H1 (cell line): ENCODE results near the gene GALNT2. TPM values are rescaled to one million over a fixed set of nuclear protein-coding genes. Genes with fewer than 3 reads are reported as not detected.

Experiments
- CTCF ChIA-PET: fragments of 300-600 bp; sonication (Branson Sonifier 250); formaldehyde crosslinking; loops from one replicate; lab custom pipeline; 2021; ENCODE audit not compliant: partially characterized antibody; lab: Charles Lee
- POLR2A ChIA-PET: fragments of 300-600 bp; sonication (Branson Sonifier 250); formaldehyde crosslinking; loops from one replicate; lab custom pipeline; 2021; ENCODE audit warnings: inconsistent platforms; ENCODE audit not compliant: partially characterized antibody; lab: Charles Lee
- DNase-seq, 2 experiments: peaks; one replicate each; pipeline versions ENCODE4 v3.0.0 to v3.0.0-alpha.2; 2010 to 2022; ENCODE audit warnings: low spot score in 2 of 2, low read depth in 1 of 2, mixed read lengths in 1 of 2
- FAIRE-seq: peaks from 2 replicates; lab custom pipeline; 2011; peaks lifted over from hg19 to GRCh38; lab: Jason Lieb, UNC
- H2AFZ ChIP-seq: 2 replicates; pipeline ENCODE4 v1.8.1; 2012; ENCODE audit warnings: low read length, inconsistent platforms
- H2AK5ac ChIP-seq: 2 replicates; pipeline ENCODE4 v1.6.1; 2013; ENCODE audit warnings: low read depth, low read length
- H2BK120ac ChIP-seq: replicated peaks from 2 replicates; pipeline ENCODE3; 2013; ENCODE audit warnings: low read depth, low read length, inconsistent platforms
- H2BK12ac ChIP-seq: 2 replicates; pipeline ENCODE4 v1.6.1; 2013; ENCODE audit warnings: low read depth, low read length
- H2BK15ac ChIP-seq: 2 replicates; pipeline ENCODE4 v1.6.1; 2013; ENCODE audit warnings: low read length
- H2BK20ac ChIP-seq: 2 replicates; pipeline ENCODE4 v1.6.1; 2013; ENCODE audit warnings: low read length
- H2BK5ac ChIP-seq: 2 replicates; pipeline ENCODE4 v1.6.1; 2013; ENCODE audit warnings: low read depth, low read length
- H3K14ac ChIP-seq: 2 replicates; pipeline ENCODE4 v1.6.1; 2013; ENCODE audit warnings: inconsistent platforms; ENCODE audit not compliant: insufficient read length
- H3K18ac ChIP-seq: 2 replicates; pipeline ENCODE4 v1.6.1; 2013; ENCODE audit warnings: low read length; ENCODE audit errors: extremely low read depth
- H3K23ac ChIP-seq: 2 replicates; pipeline ENCODE4 v1.6.1; 2013; ENCODE audit warnings: inconsistent platforms; ENCODE audit not compliant: insufficient read length
- H3K23me2 ChIP-seq: 2 replicates; pipeline ENCODE4 v1.6.1; 2013; ENCODE audit warnings: low read depth, low read length
- H3K27ac ChIP-seq: 2 replicates; pipeline ENCODE4 v1.6.1; 2011; ENCODE audit warnings: low read depth, low read length, inconsistent platforms
- H3K27me3 ChIP-seq, 4 experiments: replicated peaks in 1 of 4; 1 replicate in 1 of 4; 2 replicates in 3 of 4; pipeline versions ENCODE4 v1.6.1 to v1.8.1; 2011 to 2013; ENCODE audit warnings: low read length in 3 of 4, mild to moderate bottlenecking in 3 of 4, inconsistent platforms in 2 of 4, mixed read lengths in 2 of 4, moderate library complexity in 1 of 4; ENCODE audit not compliant: control insufficient read depth in 3 of 4, insufficient read depth in 3 of 4; ENCODE audit errors: extremely low read depth in 1 of 4
- H3K36me3 ChIP-seq, 4 experiments: 2 replicates each; pipeline versions ENCODE4 v1.6.1 to v1.8.1; 2011 to 2013; ENCODE audit warnings: mild to moderate bottlenecking in 4 of 4, low read length in 3 of 4, moderate library complexity in 2 of 4, control low read depth in 1 of 4, inconsistent platforms in 1 of 4; ENCODE audit not compliant: insufficient read depth in 4 of 4, control insufficient read depth in 2 of 4
- H3K4ac ChIP-seq: replicated peaks from 2 replicates; pipeline ENCODE3; 2013; ENCODE audit warnings: low read length, low read depth, mixed read lengths, inconsistent platforms; ENCODE audit not compliant: insufficient read length
- H3K4me1 ChIP-seq, 4 experiments: replicated peaks in 1 of 4; 1 replicate in 1 of 4; 2 replicates in 3 of 4; pipeline versions ENCODE4 v1.6.1 to v1.8.1; 2011 to 2013; ENCODE audit warnings: low read length in 3 of 4, inconsistent platforms in 2 of 4, mixed read lengths in 1 of 4; ENCODE audit not compliant: insufficient read depth in 4 of 4, control insufficient read depth in 3 of 4
- H3K4me2 ChIP-seq, 2 experiments: 2 replicates each; pipeline versions ENCODE4 v1.6.1 to v1.8.1; 2011 to 2013; ENCODE audit warnings: low read depth in 2 of 2, low read length in 2 of 2, control low read depth in 1 of 2, inconsistent platforms in 1 of 2, mild to moderate bottlenecking in 1 of 2; ENCODE audit not compliant: insufficient read depth in 1 of 2
- H3K4me3 ChIP-seq, 4 experiments: fragments of 200-600, 300-600 bp in 1 of 4; sonication (generic), shearing (Covaris generic), sonication (Bioruptor Twin) in 1 of 4; 2 replicates each; pipeline versions ENCODE4 v1.5.1 to v1.8.1; 2011 to 2016; ENCODE audit warnings: low read length in 4 of 4, low read depth in 3 of 4, control low read depth in 2 of 4, inconsistent platforms in 2 of 4, mild to moderate bottlenecking in 2 of 4, mixed read lengths in 1 of 4, moderate library complexity in 1 of 4; ENCODE audit not compliant: insufficient read depth in 2 of 4; ENCODE audit errors: extremely low read depth in 1 of 4
- H3K56ac ChIP-seq: replicated peaks from 2 replicates; pipeline ENCODE3; 2013; ENCODE audit warnings: low read depth, mild to moderate bottlenecking, mixed read lengths, low read length, inconsistent platforms; ENCODE audit not compliant: insufficient read length
- H3K79me1 ChIP-seq: 2 replicates; pipeline ENCODE4 v1.6.1; 2013; ENCODE audit warnings: low read depth, low read length, control low read depth
- H3K79me2 ChIP-seq, 2 experiments: 2 replicates each; pipeline versions ENCODE4 v1.6.1 to v1.8.1; 2012 to 2013; ENCODE audit warnings: low read length in 2 of 2, mild to moderate bottlenecking in 2 of 2, inconsistent platforms in 1 of 2; ENCODE audit not compliant: insufficient read depth in 2 of 2, control insufficient read depth in 1 of 2
- H3K9ac ChIP-seq, 4 experiments: replicated peaks in 1 of 4; 1 replicate in 1 of 4; 2 replicates in 3 of 4; pipeline versions ENCODE4 v1.6.1 to v1.8.1; 2011 to 2013; ENCODE audit warnings: low read depth in 3 of 4, low read length in 3 of 4, control low read depth in 2 of 4, mild to moderate bottlenecking in 2 of 4, moderate library complexity in 2 of 4, inconsistent platforms in 1 of 4; ENCODE audit errors: extremely low read depth in 1 of 4
- H3K9me3 ChIP-seq, 2 experiments: 2 replicates each; pipeline versions ENCODE4 v1.6.1 to v1.8.1; 2012 to 2013; ENCODE audit warnings: mild to moderate bottlenecking in 2 of 2, moderate library complexity in 2 of 2, control low read depth in 1 of 2, inconsistent platforms in 1 of 2, low read depth in 1 of 2, low read length in 1 of 2, mixed read lengths in 1 of 2; ENCODE audit not compliant: insufficient read depth in 2 of 2
- H4K20me1 ChIP-seq, 2 experiments: replicated peaks in 1 of 2; 2 replicates each; pipeline versions ENCODE3 to v1.8.1; 2011 to 2013; ENCODE audit warnings: inconsistent platforms in 2 of 2, low read length in 2 of 2, mild to moderate bottlenecking in 1 of 2; ENCODE audit not compliant: insufficient read depth in 2 of 2, control insufficient read depth in 1 of 2
- H4K5ac ChIP-seq: 2 replicates; pipeline ENCODE4 v1.6.1; 2013; ENCODE audit warnings: low read length, low read depth, mixed read lengths, inconsistent platforms; ENCODE audit not compliant: insufficient read length
- H4K8ac ChIP-seq: 2 replicates; pipeline ENCODE4 v1.8.0; 2013; ENCODE audit warnings: mild to moderate bottlenecking, moderate library complexity, low read length, inconsistent platforms; ENCODE audit not compliant: insufficient read depth; ENCODE audit errors: extremely low read depth
- H4K91ac ChIP-seq: replicated peaks from 2 replicates; pipeline ENCODE3; 2013; ENCODE audit warnings: low read length, mixed read lengths, inconsistent platforms; ENCODE audit not compliant: insufficient read length
- ATF2 ChIP-seq: IDR thresholded peaks from 2 replicates; pipeline ENCODE4 v1.6.1; 2012; ENCODE audit warnings: low read length, inconsistent platforms
- EP300 ChIP-seq, 2 experiments: IDR thresholded peaks; 1 replicate in 1 of 2; 2 replicates in 1 of 2; pipeline ENCODE4 v1.6.1; 2011 to 2012; ENCODE audit warnings: low read depth in 2 of 2, low read length in 2 of 2, mild to moderate bottlenecking in 2 of 2, borderline replicate concordance in 1 of 2, inconsistent platforms in 1 of 2, moderate library complexity in 1 of 2
- GTF2F1 ChIP-seq: IDR thresholded peaks from 2 replicates; pipeline ENCODE4 v1.6.1; 2012; ENCODE audit warnings: low read depth, low read length, improper control_type of control experiment, borderline replicate concordance
- NANOG ChIP-seq: IDR thresholded peaks from 2 replicates; pipeline ENCODE4 v1.6.1; 2011; ENCODE audit warnings: low read length, low read depth, mild to moderate bottlenecking, inconsistent platforms; ENCODE audit not compliant: insufficient read depth, poor library complexity, severe bottlenecking
- NRF1 ChIP-seq: IDR thresholded peaks from 2 replicates; pipeline ENCODE4 v1.6.1; 2011; ENCODE audit warnings: mild to moderate bottlenecking, low read depth, low read length, improper control_type of control experiment
- RNF2 ChIP-seq: fragments of 200-900, 300-1000 bp; sonication (generic); IDR thresholded peaks from 2 replicates; pipeline ENCODE4 v1.7.1; 2016; ENCODE audit warnings: borderline replicate concordance, low read depth, mild to moderate bottlenecking, antibody characterized with exemption, low read length; ENCODE audit not compliant: poor library complexity, severe bottlenecking; ENCODE audit errors: missing control alignments
- SP1 ChIP-seq: IDR thresholded peaks from 2 replicates; pipeline ENCODE4 v1.6.1; 2011; ENCODE audit warnings: low read depth, low read length
- TBP ChIP-seq: IDR thresholded peaks from 2 replicates; pipeline ENCODE4 v1.6.1; 2011; ENCODE audit warnings: low read depth, low read length, improper control_type of control experiment
- TCF12 ChIP-seq: IDR thresholded peaks from 2 replicates; pipeline ENCODE4 v1.6.1; 2011; ENCODE audit warnings: low read depth, mild to moderate bottlenecking, low read length
- YY1 ChIP-seq: IDR thresholded peaks from 2 replicates; pipeline ENCODE4 v1.6.1; 2011; ENCODE audit warnings: low read depth, mild to moderate bottlenecking, low read length
- WGBS, 2 experiments: shearing (Covaris generic) in 1 of 2; methylation state at CpG; one replicate each; pipeline versions ENCODE4 v1.1.6 to v1.1.7; 2013 to 2015; ENCODE audit warnings: low lambda C conversion rate in 2 of 2, mixed read lengths in 2 of 2, inconsistent platforms in 1 of 2, low coverage in 1 of 2, missing lambda C conversion rate in 1 of 2; ENCODE audit not compliant: insufficient replicate concordance in 2 of 2, insufficient coverage in 1 of 2, insufficient read length in 1 of 2; ENCODE audit errors: extremely low coverage in 1 of 2, missing lambda C conversion rate in 1 of 2; 5-methylcytosine and 5-hydroxymethylcytosine counted together
- polyA plus RNA-seq, 7 experiments: library from polyadenylated mRNA; depleted of rRNA in 3 of 7; stranded (reverse) in 5 of 7; unstranded in 2 of 7; fragments of >200 nt in 5 of 7; fragments of 200-250 nt in 2 of 7; gene quantifications; 1 replicate in 5 of 7; 2 replicates in 1 of 7; 4 replicates in 1 of 7; pipeline versions ENCODE4 v1.2.1 to v1.2.3, GENCODE V29; 2011 to 2013; ENCODE audit warnings: missing spikeins in 2 of 7, mixed read lengths in 2 of 7
- total RNA-seq: library from RNA; stranded (reverse); fragmentation: NEBNext Ultra II Directional; extraction: Animal tissue kit (Norgen Biotek cat#: 25700); gene quantifications from 2 replicates; pipeline ENCODE4 v1.2.1, GENCODE V29; 2021

Gene GALNT2
- total and polyA plus RNA-seq, 2 of the 8 experiments (the other 6 are each of a cell fraction or from before 2014, with no cell fraction given), result 34.5 to 75.3 TPM

GRCh38 chr1:230211436-230212145, 144.6 kb downstream of the GALNT2 start:
- no peak for FAIRE-seq
- no peak overlapping the region for H2AK5ac ChIP-seq
- TF ChIP-seq RNF2 (no peak), TCF12 (no peak), YY1 (no peak), EP300 (IDR thresholded peaks at IDR 0.05; ENCODE audit: borderline replicate concordance in 1 of 2, low read depth in 2 of 2, low read length in 2 of 2) (no peak), NANOG (no peak), GTF2F1 (no peak), ATF2 (no peak), SP1 (no peak), TBP (no peak), NRF1 (no peak)

More at GRCh38 chr1:230211436-230212145, 144.6 kb downstream of the GALNT2 start:
- no peak overlapping the region for H4K8ac ChIP-seq
- no peaks in the 10 kb centered on the region for H3K23me2 ChIP-seq
- no peak overlapping the region for H2BK20ac ChIP-seq
- no peak overlapping the region for H3K56ac ChIP-seq
- peaks cover 0 to 4% of the 10 kb centered on the region in 2 experiments; a peak in 1 of 4 replicates for H3K79me2 ChIP-seq
- H3K36me3 ChIP-seq, result no peaks in the 10 kb centered on the region
- H4K91ac ChIP-seq, result no peak overlapping the region
- H3K9ac ChIP-seq, result no peak overlapping the region
- no peaks in the 10 kb centered on the region; a peak in 1 of 7 replicates for H3K4me1 ChIP-seq
- no peak overlapping the region for H3K14ac ChIP-seq
- H4K5ac ChIP-seq, result no peak overlapping the region
- DNase-seq, result peak in 1 of 2 experiments; percentile 20
- H3K79me1 ChIP-seq, result peaks cover 6% of the 10 kb centered on the region; the same call in 1 of the 2 replicates
- no peak overlapping the region for H3K27ac ChIP-seq
- no peak overlapping the region for H2BK15ac ChIP-seq
- H2AFZ ChIP-seq, result no peak overlapping the region
- CTCF ChIA-PET, result interaction anchor here (0.9 to 2.9 kb wide), 7 partner anchors 10 to 551 kb away, joined by 3 to 17 read pairs (median 4); no protein-coding TSS in a partner anchor
- H3K23ac ChIP-seq, result no peak overlapping the region
- H3K18ac ChIP-seq, result no peak overlapping the region
- H3K4ac ChIP-seq, result no peak overlapping the region
- no peaks in the 10 kb centered on the region for H3K9me3 ChIP-seq
- WGBS, 2 experiments, result 87% methylated on average over 8 of the region's 8 CpGs; no CpG with 5 or more reads in 1 of the 2 experiments
- POLR2A ChIA-PET, result no interaction called here
- no peak overlapping the region for H2BK120ac ChIP-seq
- no peaks in the 10 kb centered on the region for H3K27me3 ChIP-seq
- no peak overlapping the region for H3K4me3 ChIP-seq
- no peak overlapping the region for H3K4me2 ChIP-seq
- H2BK12ac ChIP-seq, result no peak overlapping the region
- peaks cover 0 to 4% of the 10 kb centered on the region in 2 experiments for H4K20me1 ChIP-seq
- no peak overlapping the region for H2BK5ac ChIP-seq
